ENCODE measurements around the gene INPP4A.

The INPP4A gene

GRCh38 chr2:98478088-98478551, 33.5 kb downstream of the INPP4A start:
- no peak for DNase-seq

- DNase-seq = no peak
These were observed 34.2 kb downstream of the INPP4A start for GRCh38 chr2:98478907-98479306.

- DNase-seq = no peak
These were observed 34.7 kb downstream of the INPP4A start for GRCh38 chr2:98479371-98479770.

- DNase-seq = peak; percentile 33
These were observed 35.4 kb downstream of the INPP4A start for GRCh38 chr2:98479959-98480524.

- DNase-seq = no peak
These were observed 35.9 kb downstream of the INPP4A start for GRCh38 chr2:98480598-98480997.

- DNase-seq = no peak
These were observed 37.7 kb downstream of the INPP4A start for GRCh38 chr2:98482362-98482761.

- no peak for DNase-seq
These were observed 38.7 kb downstream of the INPP4A start for GRCh38 chr2:98483257-98483861.

GRCh38 chr2:98484121-98484557, 39.5 kb downstream of the INPP4A start:
- DNase-seq = no peak

GRCh38 chr2:98484652-98485452, 40.2 kb downstream of the INPP4A start:
- no peak for DNase-seq

- DNase-seq = no peak
These were observed 40.7 kb downstream of the INPP4A start for GRCh38 chr2:98485453-98485755.

- no peak for DNase-seq
These were observed 41.8 kb downstream of the INPP4A start for GRCh38 chr2:98486374-98486981.

- no peak for DNase-seq
These were observed 42.6 kb downstream of the INPP4A start for GRCh38 chr2:98487101-98487805.

- peak; percentile 45 for DNase-seq
These were observed 43.1 kb downstream of the INPP4A start for GRCh38 chr2:98487806-98488189.

GRCh38 chr2:98488252-98488651, 43.6 kb downstream of the INPP4A start:
- no peak for DNase-seq

GRCh38 chr2:98489486-98489885, 44.8 kb downstream of the INPP4A start:
- no peak for DNase-seq

- DNase-seq = no peak
These were observed 45.6 kb downstream of the INPP4A start for GRCh38 chr2:98489971-98490962.

GRCh38 chr2:98492441-98492840, 47.8 kb downstream of the INPP4A start:
- no peak for DNase-seq

GRCh38 chr2:98494699-98495098, 50.0 kb downstream of the INPP4A start:
- DNase-seq = no peak

GRCh38 chr2:98496750-98497493, 52.3 kb downstream of the INPP4A start:
- no peak for DNase-seq

GRCh38 chr2:98498703-98499440, 54.2 kb downstream of the INPP4A start:
- DNase-seq = no peak

Measured in DMS153 (cell line).